Erythroblast (primary cell): ENCODE results near the gene SREK1IP1.

Experiments used
- GATA1 ChIP-seq: IDR thresholded peaks from 2 replicates; pipeline ENCODE4 v1.6.1; 2011; ENCODE audit warnings: low read depth, mild to moderate bottlenecking, control low read depth, low read length, moderate library complexity
- POLR2A ChIP-seq: IDR thresholded peaks from 2 replicates; pipeline ENCODE4 v1.6.1; 2011; ENCODE audit warnings: mild to moderate bottlenecking, low read length

- TF ChIP-seq POLR2A: no peak
- TF ChIP-seq GATA1: no peak
These were observed 77.9 kb downstream of the SREK1IP1 start, which contains the start of gene SHISAL2B for GRCh38 chr5:64690417-64691151.
